Stomach (tissue), 4 donors: ENCODE measurements around the gene C2CD2L.

Experiments used
- POLR2A ChIP-seq, 4 donors: fragments of 450-650 bp; IDR thresholded peaks; one replicate each; pipeline ENCODE4 v1.6.1; 2016; ENCODE audit warnings: antibody characterized with exemption in 4 of 4, control low read depth in 2 of 4, mild to moderate bottlenecking in 1 of 4, moderate library complexity in 1 of 4
- TF ChIP-seq, protein P1 (sequence below), 7 experiments: fragments of 450-650 bp in 4 of 7; fragments of 200-600 bp in 3 of 7; sonication (generic) in 3 of 7; IDR thresholded peaks; one replicate each; pipeline ENCODE4 v1.5.1; 2016 to 2019; ENCODE audit warnings: antibody characterized with exemption in 7 of 7, control low read depth in 2 of 7, mild to moderate bottlenecking in 1 of 7

GRCh38 chr11:119152043-119152442 lies 44.9 kb downstream of the C2CD2L start:
- TF ChIP-seq, protein P1, sequence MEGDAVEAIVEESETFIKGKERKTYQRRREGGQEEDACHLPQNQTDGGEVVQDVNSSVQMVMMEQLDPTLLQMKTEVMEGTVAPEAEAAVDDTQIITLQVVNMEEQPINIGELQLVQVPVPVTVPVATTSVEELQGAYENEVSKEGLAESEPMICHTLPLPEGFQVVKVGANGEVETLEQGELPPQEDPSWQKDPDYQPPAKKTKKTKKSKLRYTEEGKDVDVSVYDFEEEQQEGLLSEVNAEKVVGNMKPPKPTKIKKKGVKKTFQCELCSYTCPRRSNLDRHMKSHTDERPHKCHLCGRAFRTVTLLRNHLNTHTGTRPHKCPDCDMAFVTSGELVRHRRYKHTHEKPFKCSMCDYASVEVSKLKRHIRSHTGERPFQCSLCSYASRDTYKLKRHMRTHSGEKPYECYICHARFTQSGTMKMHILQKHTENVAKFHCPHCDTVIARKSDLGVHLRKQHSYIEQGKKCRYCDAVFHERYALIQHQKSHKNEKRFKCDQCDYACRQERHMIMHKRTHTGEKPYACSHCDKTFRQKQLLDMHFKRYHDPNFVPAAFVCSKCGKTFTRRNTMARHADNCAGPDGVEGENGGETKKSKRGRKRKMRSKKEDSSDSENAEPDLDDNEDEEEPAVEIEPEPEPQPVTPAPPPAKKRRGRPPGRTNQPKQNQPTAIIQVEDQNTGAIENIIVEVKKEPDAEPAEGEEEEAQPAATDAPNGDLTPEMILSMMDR (IDR thresholded peaks at IDR 0.05) = no peak
- TF ChIP-seq POLR2A (IDR thresholded peaks at IDR 0.05) = no peak
